ENCODE data around the gene GTPBP3. TPM values are rescaled to one million over a fixed set of nuclear protein-coding genes. Genes with fewer than 3 reads are reported as not detected.

The GTPBP3 gene
- total and polyA plus RNA-seq, 2 experiments from 2014 or later: 34.9 to 95.6 TPM

- Histone ChIP-seq H3K36me3 (no peaks in the 10 kb centered on the region), H3K4me1 (ENCODE audit: low read depth) (no peaks in the 10 kb centered on the region), H3K9me3 (ENCODE audit: low read depth) (no peaks in the 10 kb centered on the region), H3K4me3 (no peak overlapping the region), H3K27me3 (no peaks in the 10 kb centered on the region), H3K27ac (no peak overlapping the region)
- TF ChIP-seq CTCF (IDR thresholded peaks at IDR 0.05; ENCODE audit: low read depth, low read length): no peak
- no peak for DNase-seq (ENCODE audit: low read depth in 1 of 2, low spot score in 1 of 2)
Measured at GRCh38 chr19:17380426-17381138, 43.2 kb downstream of the GTPBP3 start.

GRCh38 chr19:17385878-17386611, 48.7 kb downstream of the GTPBP3 start:
- Histone ChIP-seq H3K4me1 (ENCODE audit: low read depth) (no peaks in the 10 kb centered on the region), H3K4me3 (no peak overlapping the region), H3K36me3 (no peaks in the 10 kb centered on the region), H3K27ac (no peak overlapping the region), H3K27me3 (no peaks in the 10 kb centered on the region), H3K9me3 (ENCODE audit: low read depth) (no peaks in the 10 kb centered on the region)
- TF ChIP-seq CTCF (IDR thresholded peaks at IDR 0.05; ENCODE audit: low read depth, low read length): peak; percentile 97
- peak; percentile 68 to 76 for DNase-seq (ENCODE audit: low read depth in 1 of 2, low spot score in 1 of 2)

GRCh38 chr19:17389288-17389687, 51.9 kb downstream of the GTPBP3 start:
- Histone ChIP-seq H3K9me3 (ENCODE audit: low read depth) (no peaks in the 10 kb centered on the region), H3K36me3 (no peaks in the 10 kb centered on the region), H3K4me3 (no peak overlapping the region), H3K27me3 (no peaks in the 10 kb centered on the region), H3K27ac (no peak overlapping the region), H3K4me1 (ENCODE audit: low read depth) (peaks cover 5% of the 10 kb centered on the region)
- TF ChIP-seq CTCF (IDR thresholded peaks at IDR 0.05; ENCODE audit: low read depth, low read length): no peak
- no peak for DNase-seq (ENCODE audit: low read depth in 1 of 2, low spot score in 1 of 2)

- TF ChIP-seq CTCF (IDR thresholded peaks at IDR 0.05; ENCODE audit: low read depth, low read length): peak; percentile 15
- DNase-seq (ENCODE audit: low read depth in 1 of 2, low spot score in 1 of 2): peak in 1 of 2 donors; percentile 44
- peaks cover 5% of the 10 kb centered on the region for H3K4me1 ChIP-seq (ENCODE audit: low read depth)
- peak overlapping the region; percentile 28 for H3K4me3 ChIP-seq
- H3K27ac ChIP-seq: no peak overlapping the region
- no peaks in the 10 kb centered on the region for H3K9me3 ChIP-seq (ENCODE audit: low read depth)
- H3K36me3 ChIP-seq: no peaks in the 10 kb centered on the region
- no peaks in the 10 kb centered on the region for H3K27me3 ChIP-seq
Measured at GRCh38 chr19:17389957-17390664, 52.8 kb downstream of the GTPBP3 start.

GRCh38 chr19:17390665-17391370, 53.5 kb downstream of the GTPBP3 start:
- H3K9me3 ChIP-seq (ENCODE audit: low read depth): no peaks in the 10 kb centered on the region
- DNase-seq (ENCODE audit: low read depth in 1 of 2, low spot score in 1 of 2): peak; percentile 95 to 97
- peak overlapping the region; percentile 28 for H3K4me3 ChIP-seq
- TF ChIP-seq CTCF (IDR thresholded peaks at IDR 0.05; ENCODE audit: low read depth, low read length): peak; percentile 65
- peaks cover 5% of the 10 kb centered on the region for H3K4me1 ChIP-seq (ENCODE audit: low read depth)
- no peak overlapping the region for H3K27ac ChIP-seq
- H3K27me3 ChIP-seq: no peaks in the 10 kb centered on the region
- H3K36me3 ChIP-seq: no peaks in the 10 kb centered on the region

Measured in cardiac muscle cell (in vitro differentiated cells and primary cell).